Smooth muscle cell of the coronary artery (primary cell): ENCODE data around the gene DERA. TPM values are rescaled to one million over a fixed set of nuclear protein-coding genes. Genes with fewer than 3 reads are reported as not detected.

ENCODE experiments used
- total RNA-seq: library from RNA; depleted of rRNA; stranded (reverse); fragments of >200 nt; gene quantifications from 2 replicates; pipeline ENCODE4 v1.2.3, GENCODE V29; 2014; ENCODE audit warnings: low replicate concordance

Gene DERA
- 27.7 and 31.4 TPM in 2 replicates for total RNA-seq

GRCh38 chr12:15910864-15911721 is at the start of gene DERA:
Gene DERA, plus strand, starts transcription at chr12:15911332. Its CDS starts 52 bp downstream, at chr12:15911384.

DNA sequence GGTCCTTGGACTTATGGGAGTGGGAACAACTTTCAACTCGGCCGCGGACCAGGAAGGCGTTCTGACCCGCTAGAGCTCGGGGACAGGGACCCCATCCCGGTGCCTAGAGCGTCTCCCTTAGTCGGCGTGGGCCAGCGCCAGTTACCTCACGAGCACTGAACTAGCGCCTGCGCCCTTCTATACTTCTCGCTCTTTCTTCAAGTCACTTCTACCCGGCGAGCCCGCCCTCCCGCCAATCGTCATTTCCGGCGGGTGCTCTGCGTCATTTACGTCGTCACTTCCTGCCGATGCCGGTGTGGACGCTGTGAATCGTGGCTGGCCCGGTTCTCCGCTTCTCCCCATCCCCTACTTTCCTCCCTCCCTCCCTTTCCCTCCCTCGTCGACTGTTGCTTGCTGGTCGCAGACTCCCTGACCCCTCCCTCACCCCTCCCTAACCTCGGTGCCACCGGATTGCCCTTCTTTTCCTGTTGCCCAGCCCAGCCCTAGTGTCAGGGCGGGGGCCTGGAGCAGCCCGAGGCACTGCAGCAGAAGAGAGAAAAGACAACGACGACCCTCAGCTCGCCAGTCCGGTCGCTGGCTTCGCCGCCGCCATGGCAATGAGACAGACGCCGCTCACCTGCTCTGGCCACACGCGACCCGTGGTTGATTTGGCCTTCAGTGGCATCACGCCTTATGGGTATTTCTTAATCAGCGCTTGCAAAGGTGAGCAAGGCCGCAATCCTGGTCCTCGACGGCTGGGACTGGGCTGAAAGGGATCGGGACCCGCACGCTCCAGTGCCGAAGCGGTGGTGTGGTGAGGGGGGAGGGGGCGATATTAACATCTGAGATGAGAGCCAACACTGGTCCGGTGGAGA is 28.8 kb upstream of the DERA start, which contains the start of gene STRAP:
Gene STRAP (plus strand): TSS at position 270 of the 854 bp plus-strand sequence. CDS start 321 bp downstream, at position 591.

Other genes with a start within 250 kb of the DERA start
- 85.8 and 150 TPM in 2 replicates for gene EPS8, start 121.9 kb upstream of the DERA start, total RNA-seq
- gene STRAP, start 28.9 kb upstream of the DERA start, total RNA-seq = 40.1 and 87.4 TPM in 2 replicates